A673 (cell line): ENCODE measurements around the gene BASP1. TPM values are rescaled to one million over a fixed set of nuclear protein-coding genes. Genes with fewer than 3 reads are reported as not detected.
A peak's percentile ranks its signal among the peaks of the same experiment; 100 is the strongest.

Experiments used
- BruUV-seq: library from RNA; stranded (reverse); fragments of 400-500 nt; replicated peaks from 2 replicates; lab custom pipeline; 2021; lab: Mats Ljungman, UMichigan
- CTCF ChIA-PET: fragments of 300-600 bp; sonication (Branson Sonifier 250); formaldehyde crosslinking; loops from one replicate; lab custom pipeline; 2022; ENCODE audit warnings: antibody characterized with exemption; lab: Charles Lee
- POLR2A ChIA-PET: fragments of 300-600 bp; sonication (Branson Sonifier 250); formaldehyde crosslinking; loops from one replicate; lab custom pipeline; 2022; ENCODE audit warnings: antibody characterized with exemption; ENCODE audit not compliant: low non-redundant PET; lab: Charles Lee
- DNase-seq: peaks from one replicate; pipeline ENCODE4 v3.0.0-alpha.2; 2015; ENCODE audit warnings: low spot score
- H3K27ac ChIP-seq: fragments of 200-600 bp; sonication (generic); 2 replicates; pipeline ENCODE4 v1.5.1; 2016; ENCODE audit warnings: mixed run types, low read depth, mild to moderate bottlenecking, mixed read lengths, antibody characterized with exemption, low read length; ENCODE audit not compliant: poor library complexity, severe bottlenecking
- H3K27me3 ChIP-seq: fragments of 200-600 bp; sonication (generic); replicated peaks from 2 replicates; pipeline ENCODE4 v1.6.1; 2017; ENCODE audit warnings: mixed run types, low read depth, mild to moderate bottlenecking, mixed read lengths, antibody characterized with exemption, low read length; ENCODE audit not compliant: insufficient read depth, poor library complexity
- H3K36me3 ChIP-seq: fragments of 200-600 bp; sonication (generic); 2 replicates; pipeline ENCODE4 v1.6.1; 2016; ENCODE audit warnings: mixed run types, mild to moderate bottlenecking, mixed read lengths, antibody characterized with exemption, low read length; ENCODE audit not compliant: insufficient read depth, poor library complexity, severe bottlenecking
- H3K4me1 ChIP-seq: fragments of 200-600 bp; sonication (generic); 2 replicates; pipeline ENCODE4 v1.6.1; 2017; ENCODE audit warnings: mixed run types, mild to moderate bottlenecking, mixed read lengths, antibody characterized with exemption, low read length; ENCODE audit not compliant: insufficient read depth, poor library complexity, severe bottlenecking
- H3K4me3 ChIP-seq: fragments of 200-600 bp; sonication (generic); 2 replicates; pipeline ENCODE4 v1.5.1; 2016; ENCODE audit warnings: low read depth, mixed run types, mild to moderate bottlenecking, mixed read lengths, low read length; ENCODE audit not compliant: poor library complexity, severe bottlenecking
- H3K9me3 ChIP-seq: fragments of 200-600 bp; sonication (generic); 2 replicates; pipeline ENCODE4 v1.6.1; 2016; ENCODE audit warnings: mixed run types, low read depth, mild to moderate bottlenecking, mixed read lengths, antibody characterized with exemption, low read length; ENCODE audit not compliant: poor library complexity, severe bottlenecking
- CTCF ChIP-seq: fragments of 300-800, 200-600 bp; sonication (generic); conservative IDR thresholded peaks from 2 replicates; pipeline ENCODE4 v1.5.1; 2017; ENCODE audit warnings: low read depth, mild to moderate bottlenecking, antibody characterized with exemption, low read length, moderate library complexity, mixed read lengths
- EZH2 ChIP-seq: fragments of 200-600 bp; sonication (generic); IDR thresholded peaks from 2 replicates; pipeline ENCODE4 v1.6.1; 2017; ENCODE audit warnings: borderline replicate concordance, low read depth, mild to moderate bottlenecking, mixed read lengths, antibody characterized with exemption, low read length; ENCODE audit not compliant: poor library complexity, severe bottlenecking
- intact Hi-C: fragments of 100-400 bp; cut with micrococcal nuclease; formaldehyde crosslinking; loops from one replicate; pipeline ENCODE4 v1.10.0; 2022; ENCODE audit not compliant: unreplicated experiment
- total RNA-seq: library from RNA; stranded (reverse); gene quantifications from 2 replicates; pipeline ENCODE4 v1.2.3, GENCODE V29; 2021

The BASP1 gene
- total RNA-seq, 1 experiment from 2014 or later: 394 TPM

- H3K36me3 ChIP-seq: peaks cover 15% of the 10 kb centered on the region
- H3K27me3 ChIP-seq: no peaks in the 10 kb centered on the region
- intact Hi-C loops: no loop called here
- no TSS peak for BruUV-seq
- peaks cover 39% of the 10 kb centered on the region for H3K4me1 ChIP-seq
- POLR2A ChIA-PET: interaction anchor here (0.6 kb wide), 1 partner anchor 48 kb away, joined by 5 read pairs; no protein-coding TSS in a partner anchor
- peak overlapping the region; percentile 48 for H3K27ac ChIP-seq
- DNase-seq: no peak
- TF ChIP-seq EZH2 (no peak), CTCF (no peak)
- H3K4me3 ChIP-seq: no peak overlapping the region
- CTCF ChIA-PET: no interaction called here
- no peaks in the 10 kb centered on the region for H3K9me3 ChIP-seq
Measured at GRCh38 chr5:17239953-17240352, 22.5 kb downstream of the BASP1 start.

- POLR2A ChIA-PET: no interaction called here
- H3K4me1 ChIP-seq: peaks cover 43% of the 10 kb centered on the region
- BruUV-seq: no TSS peak
Measured at GRCh38 chr5:17240487-17240886, 23.1 kb downstream of the BASP1 start.

GRCh38 chr5:17241635-17242034 lies 24.2 kb downstream of the BASP1 start:
- Histone ChIP-seq H3K4me3 (no peak overlapping the region), H3K9me3 (no peaks in the 10 kb centered on the region), H3K4me1 (peaks cover 43% of the 10 kb centered on the region), H3K36me3 (peaks cover 21% of the 10 kb centered on the region), H3K27ac (peak overlapping the region; percentile 58), H3K27me3 (no peaks in the 10 kb centered on the region)
- no TSS peak for BruUV-seq
- ChIA-PET POLR2A (no interaction called here), CTCF (no interaction called here)
- no peak for TF ChIP-seq EZH2
- no peak for TF ChIP-seq CTCF
- no peak for DNase-seq
- intact Hi-C loops: no loop called here

More at GRCh38 chr5:17240487-17240886, 23.1 kb downstream of the BASP1 start:
- intact Hi-C loops: no loop called here
- H3K27me3 ChIP-seq: no peaks in the 10 kb centered on the region
- no peak for DNase-seq
- TF ChIP-seq EZH2 (no peak), CTCF (no peak)
- no peaks in the 10 kb centered on the region for H3K9me3 ChIP-seq
- H3K4me3 ChIP-seq: no peak overlapping the region
- CTCF ChIA-PET: no interaction called here
- H3K36me3 ChIP-seq: peaks cover 19% of the 10 kb centered on the region
- H3K27ac ChIP-seq: peak overlapping the region; percentile 58
